ENCODE data around the gene PXT1. TPM values are rescaled to one million over a fixed set of nuclear protein-coding genes. Genes with fewer than 3 reads are reported as not detected.
"Not testable (repeated sequence)": the region's sequence is repeated elsewhere in the genome, so short reads cannot be mapped to it uniquely, and the experiment has no call there.

The PXT1 gene
- total RNA-seq, 1 donor, result under 0.01 TPM

- Histone ChIP-seq H3K4me2 (ENCODE audit: insufficient read depth, low read length) (no peak overlapping the region), H3K4me1 (ENCODE audit: insufficient read depth, low read length) (peaks cover 8% of the 10 kb centered on the region), H3K27me3 (ENCODE audit: insufficient read depth, low read length) (no peaks in the 10 kb centered on the region), H3K27ac (ENCODE audit: low read depth, low read length) (no peak overlapping the region), H3K9me3 (ENCODE audit: low read depth, low read length) (no peaks in the 10 kb centered on the region), H3K4me3 (ENCODE audit: insufficient read depth, low read length) (no peak overlapping the region), H3K36me3 (ENCODE audit: insufficient read depth, low read length) (peaks cover 12% of the 10 kb centered on the region), H2AFZ (ENCODE audit: low read length) (no peak overlapping the region), H3K79me2 (ENCODE audit: insufficient read depth, low read length) (peaks cover 98% of the 10 kb centered on the region), H4K20me1 (ENCODE audit: insufficient read depth, low read length) (peaks cover 48% of the 10 kb centered on the region)
- TF ChIP-seq, protein P1, sequence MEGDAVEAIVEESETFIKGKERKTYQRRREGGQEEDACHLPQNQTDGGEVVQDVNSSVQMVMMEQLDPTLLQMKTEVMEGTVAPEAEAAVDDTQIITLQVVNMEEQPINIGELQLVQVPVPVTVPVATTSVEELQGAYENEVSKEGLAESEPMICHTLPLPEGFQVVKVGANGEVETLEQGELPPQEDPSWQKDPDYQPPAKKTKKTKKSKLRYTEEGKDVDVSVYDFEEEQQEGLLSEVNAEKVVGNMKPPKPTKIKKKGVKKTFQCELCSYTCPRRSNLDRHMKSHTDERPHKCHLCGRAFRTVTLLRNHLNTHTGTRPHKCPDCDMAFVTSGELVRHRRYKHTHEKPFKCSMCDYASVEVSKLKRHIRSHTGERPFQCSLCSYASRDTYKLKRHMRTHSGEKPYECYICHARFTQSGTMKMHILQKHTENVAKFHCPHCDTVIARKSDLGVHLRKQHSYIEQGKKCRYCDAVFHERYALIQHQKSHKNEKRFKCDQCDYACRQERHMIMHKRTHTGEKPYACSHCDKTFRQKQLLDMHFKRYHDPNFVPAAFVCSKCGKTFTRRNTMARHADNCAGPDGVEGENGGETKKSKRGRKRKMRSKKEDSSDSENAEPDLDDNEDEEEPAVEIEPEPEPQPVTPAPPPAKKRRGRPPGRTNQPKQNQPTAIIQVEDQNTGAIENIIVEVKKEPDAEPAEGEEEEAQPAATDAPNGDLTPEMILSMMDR (IDR thresholded peaks at IDR 0.05; ENCODE audit: extremely low read depth, low read depth, low read length), result no peak
- no peak for DNase-seq (ENCODE audit: insufficient read length, low spot score, missing footprints)
Measured at GRCh38 chr6:36460916-36461315, 18.3 kb upstream of the PXT1 start.

DNA sequence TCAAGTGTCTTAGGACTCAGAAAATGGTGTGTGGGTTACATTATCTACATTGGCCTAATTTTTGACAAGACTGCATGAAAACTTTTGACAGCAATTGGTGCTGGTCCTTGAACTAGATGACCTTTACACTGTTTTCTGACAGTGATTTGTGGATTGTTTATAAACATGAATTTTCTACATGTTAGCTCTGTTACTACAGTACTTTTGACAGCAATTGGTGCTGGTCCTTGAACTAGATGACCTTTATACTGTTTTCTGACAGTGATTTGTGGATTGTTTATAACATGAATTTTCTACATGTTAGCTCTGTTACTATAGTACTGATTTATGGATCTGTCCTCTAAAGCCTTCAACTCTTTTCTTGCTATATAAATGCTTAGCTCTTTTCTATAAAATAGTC lies 16.8 kb upstream of the PXT1 start:
- H3K79me2 ChIP-seq (ENCODE audit: insufficient read depth, low read length), result peaks cover 98% of the 10 kb centered on the region
- peaks cover 8% of the 10 kb centered on the region for H3K4me1 ChIP-seq (ENCODE audit: insufficient read depth, low read length)
- peaks cover 17% of the 10 kb centered on the region for H3K36me3 ChIP-seq (ENCODE audit: insufficient read depth, low read length)
- H3K27ac ChIP-seq (ENCODE audit: low read depth, low read length), result no peak overlapping the region
- peaks cover 60% of the 10 kb centered on the region for H4K20me1 ChIP-seq (ENCODE audit: insufficient read depth, low read length)
- no peak for DNase-seq (ENCODE audit: insufficient read length, low spot score, missing footprints)
- no peak overlapping the region for H3K4me2 ChIP-seq (ENCODE audit: insufficient read depth, low read length)
- no peak overlapping the region for H2AFZ ChIP-seq (ENCODE audit: low read length)
- no peaks in the 10 kb centered on the region for H3K9me3 ChIP-seq (ENCODE audit: low read depth, low read length)
- no peak overlapping the region for H3K4me3 ChIP-seq (ENCODE audit: insufficient read depth, low read length)
- TF ChIP-seq, protein P1 (IDR thresholded peaks at IDR 0.05; ENCODE audit: extremely low read depth, low read depth, low read length), result no peak
- H3K27me3 ChIP-seq (ENCODE audit: insufficient read depth, low read length), result no peaks in the 10 kb centered on the region

DNA sequence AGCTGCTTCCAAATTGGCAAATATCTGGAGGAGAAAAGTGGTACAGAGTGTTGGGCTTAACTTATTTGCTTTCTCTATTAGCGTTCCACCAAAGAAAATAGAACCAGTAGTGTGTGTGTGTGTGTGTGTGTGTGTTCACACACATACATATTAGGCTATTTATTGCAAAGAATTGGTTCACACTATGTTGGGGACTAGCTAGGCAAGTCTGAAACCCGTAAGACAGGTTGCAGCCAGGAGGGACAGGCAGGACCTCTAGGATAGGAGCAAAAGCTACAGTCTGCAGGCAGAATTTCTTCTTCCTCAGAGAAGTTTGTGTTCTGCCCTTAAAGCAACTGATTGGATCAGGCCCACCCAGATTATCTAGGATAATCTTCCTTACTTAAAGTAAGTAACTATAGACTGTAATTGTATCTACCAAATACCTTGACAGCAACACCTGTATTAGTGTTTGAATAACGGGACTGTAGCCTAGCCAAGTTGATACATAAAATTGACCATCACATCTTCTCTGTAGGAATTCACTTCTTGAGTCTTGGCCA lies 12.9 kb upstream of the PXT1 start:
- H3K9me3 ChIP-seq (ENCODE audit: low read depth, low read length), result no peaks in the 10 kb centered on the region
- H3K27me3 ChIP-seq (ENCODE audit: insufficient read depth, low read length), result no peaks in the 10 kb centered on the region
- H3K79me2 ChIP-seq (ENCODE audit: insufficient read depth, low read length), result peaks cover 98% of the 10 kb centered on the region
- peaks cover 44% of the 10 kb centered on the region for H3K36me3 ChIP-seq (ENCODE audit: insufficient read depth, low read length)
- no peak overlapping the region for H3K4me3 ChIP-seq (ENCODE audit: insufficient read depth, low read length)
- no peak overlapping the region for H2AFZ ChIP-seq (ENCODE audit: low read length)
- DNase-seq (ENCODE audit: insufficient read length, low spot score, missing footprints), result peak; percentile 8
- H3K4me2 ChIP-seq (ENCODE audit: insufficient read depth, low read length), result no peak overlapping the region
- H4K20me1 ChIP-seq (ENCODE audit: insufficient read depth, low read length), result peaks cover 57% of the 10 kb centered on the region
- H3K27ac ChIP-seq (ENCODE audit: low read depth, low read length), result no peak overlapping the region
- TF ChIP-seq, protein P1 (IDR thresholded peaks at IDR 0.05; ENCODE audit: extremely low read depth, low read depth, low read length), result no peak
- H3K4me1 ChIP-seq (ENCODE audit: insufficient read depth, low read length), result no peaks in the 10 kb centered on the region

DNA sequence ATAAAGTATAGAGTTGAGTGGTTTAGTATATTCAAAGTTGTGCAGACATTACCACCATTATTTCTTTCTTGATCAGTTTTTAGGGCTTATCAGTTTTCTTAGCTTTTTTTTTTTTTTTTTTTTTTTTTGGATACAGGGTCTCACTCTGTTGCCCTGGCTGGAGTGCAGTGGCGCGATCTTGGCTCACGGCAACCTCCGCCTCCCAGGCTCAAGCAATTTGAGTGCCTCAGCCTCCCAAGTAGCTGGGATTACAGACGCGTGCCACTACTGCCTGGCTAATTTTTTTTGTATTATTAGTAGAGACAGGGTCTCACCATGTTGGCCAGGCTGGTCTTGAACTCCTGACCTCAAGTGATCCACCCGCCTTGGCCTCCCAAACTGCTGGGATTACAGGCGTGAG lies 10.2 kb upstream of the PXT1 start:
- H4K20me1 ChIP-seq (ENCODE audit: insufficient read depth, low read length), result peaks cover 55% of the 10 kb centered on the region
- not testable (repeated sequence) for DNase-seq (ENCODE audit: insufficient read length, low spot score, missing footprints); H3K27ac ChIP-seq (ENCODE audit: low read depth, low read length); H3K4me1 ChIP-seq (ENCODE audit: insufficient read depth, low read length); H3K9me3 ChIP-seq (ENCODE audit: low read depth, low read length); H3K4me3 ChIP-seq (ENCODE audit: insufficient read depth, low read length); H3K4me2 ChIP-seq (ENCODE audit: insufficient read depth, low read length); H3K27me3 ChIP-seq (ENCODE audit: insufficient read depth, low read length); H2AFZ ChIP-seq (ENCODE audit: low read length)
- H3K79me2 ChIP-seq (ENCODE audit: insufficient read depth, low read length), result peaks cover 97% of the 10 kb centered on the region
- peaks cover 57% of the 10 kb centered on the region for H3K36me3 ChIP-seq (ENCODE audit: insufficient read depth, low read length)

GRCh38 chr6:36449173-36449572 lies 6.5 kb upstream of the PXT1 start:
- Histone ChIP-seq H3K4me1 (ENCODE audit: insufficient read depth, low read length) (peaks cover 15% of the 10 kb centered on the region), H4K20me1 (ENCODE audit: insufficient read depth, low read length) (peaks cover 34% of the 10 kb centered on the region), H3K36me3 (ENCODE audit: insufficient read depth, low read length) (peaks cover 49% of the 10 kb centered on the region), H3K79me2 (ENCODE audit: insufficient read depth, low read length) (peaks cover 97% of the 10 kb centered on the region)
- not testable (repeated sequence) for H3K4me3 ChIP-seq (ENCODE audit: insufficient read depth, low read length); DNase-seq (ENCODE audit: insufficient read length, low spot score, missing footprints); H3K27me3 ChIP-seq (ENCODE audit: insufficient read depth, low read length); H2AFZ ChIP-seq (ENCODE audit: low read length); H3K27ac ChIP-seq (ENCODE audit: low read depth, low read length); H3K4me2 ChIP-seq (ENCODE audit: insufficient read depth, low read length); H3K9me3 ChIP-seq (ENCODE audit: low read depth, low read length)

Data from osteoblast (primary cell).